ENCODE results near the gene PCLAF. TPM values are rescaled to one million over a fixed set of nuclear protein-coding genes. Genes with fewer than 3 reads are reported as not detected.
"Not testable (repeated sequence)": the region's sequence is repeated elsewhere in the genome, so short reads cannot be mapped to it uniquely, and the experiment has no call there.

Gene PCLAF
- total RNA-seq, 4 donors from 2014 or later: 1.0 to 1.7 TPM; not detected in 2

DNA sequence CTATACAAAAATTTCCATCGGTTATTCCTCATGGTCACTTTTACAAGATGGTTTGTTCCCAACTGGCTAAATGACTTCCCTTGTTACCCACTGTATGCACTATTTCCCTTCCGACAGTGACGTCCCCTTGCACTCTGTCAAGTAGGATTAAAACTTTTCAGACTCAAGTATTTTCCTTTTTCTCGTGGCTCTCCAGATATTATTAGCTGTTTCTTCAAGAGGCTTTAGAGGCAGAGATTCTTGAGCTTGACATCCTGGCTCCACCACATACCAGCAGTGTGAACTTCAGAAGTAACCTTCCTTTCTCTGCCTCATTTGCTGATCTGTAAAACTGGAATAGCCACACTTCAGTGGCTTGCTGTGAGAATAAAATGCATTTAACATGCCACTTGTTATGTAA, 39.3 kb downstream of the PCLAF start:
- TF ChIP-seq, protein P1, sequence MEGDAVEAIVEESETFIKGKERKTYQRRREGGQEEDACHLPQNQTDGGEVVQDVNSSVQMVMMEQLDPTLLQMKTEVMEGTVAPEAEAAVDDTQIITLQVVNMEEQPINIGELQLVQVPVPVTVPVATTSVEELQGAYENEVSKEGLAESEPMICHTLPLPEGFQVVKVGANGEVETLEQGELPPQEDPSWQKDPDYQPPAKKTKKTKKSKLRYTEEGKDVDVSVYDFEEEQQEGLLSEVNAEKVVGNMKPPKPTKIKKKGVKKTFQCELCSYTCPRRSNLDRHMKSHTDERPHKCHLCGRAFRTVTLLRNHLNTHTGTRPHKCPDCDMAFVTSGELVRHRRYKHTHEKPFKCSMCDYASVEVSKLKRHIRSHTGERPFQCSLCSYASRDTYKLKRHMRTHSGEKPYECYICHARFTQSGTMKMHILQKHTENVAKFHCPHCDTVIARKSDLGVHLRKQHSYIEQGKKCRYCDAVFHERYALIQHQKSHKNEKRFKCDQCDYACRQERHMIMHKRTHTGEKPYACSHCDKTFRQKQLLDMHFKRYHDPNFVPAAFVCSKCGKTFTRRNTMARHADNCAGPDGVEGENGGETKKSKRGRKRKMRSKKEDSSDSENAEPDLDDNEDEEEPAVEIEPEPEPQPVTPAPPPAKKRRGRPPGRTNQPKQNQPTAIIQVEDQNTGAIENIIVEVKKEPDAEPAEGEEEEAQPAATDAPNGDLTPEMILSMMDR (IDR thresholded peaks at IDR 0.05): no peak
- DNase-seq (ENCODE audit: low spot score) (no peak), ATAC-seq (ENCODE audit: low FRiP score) (no peak)

DNA sequence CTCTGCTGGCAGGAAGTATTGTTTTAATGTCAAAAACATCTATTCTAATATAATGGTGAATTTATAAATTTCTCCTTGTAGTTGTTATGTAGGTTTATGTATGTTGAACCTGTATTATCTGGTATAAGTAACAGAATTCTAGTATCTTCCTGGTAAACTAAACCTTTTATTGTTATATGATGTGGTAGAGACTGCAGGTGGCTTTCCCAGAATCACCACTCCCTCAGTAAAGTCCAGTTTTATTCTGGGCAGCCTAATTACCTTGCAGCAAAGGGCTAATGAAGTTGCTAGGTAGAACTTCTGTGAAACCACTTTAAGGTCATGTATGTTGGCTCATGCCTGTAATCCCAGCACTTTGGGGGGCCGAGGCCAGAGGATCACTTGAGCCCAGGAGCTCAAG, 40.9 kb downstream of the PCLAF start:
- ATAC-seq (ENCODE audit: low FRiP score) (no peak), DNase-seq (ENCODE audit: low spot score) (no peak)
- TF ChIP-seq, protein P1 (IDR thresholded peaks at IDR 0.05): no peak

DNA sequence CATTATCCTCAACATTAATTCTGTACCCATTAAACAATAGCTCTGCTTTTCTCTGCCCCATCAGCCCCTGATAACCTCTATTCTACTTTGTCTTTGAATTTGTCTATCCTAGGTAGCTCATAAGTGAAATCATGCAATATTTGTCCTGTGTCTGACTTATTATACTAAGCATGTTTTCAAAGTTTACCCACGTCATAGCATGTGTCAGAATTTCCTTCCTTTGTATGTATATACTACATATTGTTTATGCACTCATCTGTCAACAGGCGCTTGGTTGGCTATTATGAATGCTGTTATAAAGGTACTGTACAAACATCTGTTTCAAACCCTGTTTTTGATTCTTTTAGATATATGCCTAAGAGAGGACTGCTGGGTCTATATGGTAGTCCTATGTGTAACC, 43.5 kb downstream of the PCLAF start:
- no peak for DNase-seq (ENCODE audit: low spot score)
- TF ChIP-seq, protein P1 (IDR thresholded peaks at IDR 0.05): no peak
- ATAC-seq (ENCODE audit: low FRiP score): no peak

DNA sequence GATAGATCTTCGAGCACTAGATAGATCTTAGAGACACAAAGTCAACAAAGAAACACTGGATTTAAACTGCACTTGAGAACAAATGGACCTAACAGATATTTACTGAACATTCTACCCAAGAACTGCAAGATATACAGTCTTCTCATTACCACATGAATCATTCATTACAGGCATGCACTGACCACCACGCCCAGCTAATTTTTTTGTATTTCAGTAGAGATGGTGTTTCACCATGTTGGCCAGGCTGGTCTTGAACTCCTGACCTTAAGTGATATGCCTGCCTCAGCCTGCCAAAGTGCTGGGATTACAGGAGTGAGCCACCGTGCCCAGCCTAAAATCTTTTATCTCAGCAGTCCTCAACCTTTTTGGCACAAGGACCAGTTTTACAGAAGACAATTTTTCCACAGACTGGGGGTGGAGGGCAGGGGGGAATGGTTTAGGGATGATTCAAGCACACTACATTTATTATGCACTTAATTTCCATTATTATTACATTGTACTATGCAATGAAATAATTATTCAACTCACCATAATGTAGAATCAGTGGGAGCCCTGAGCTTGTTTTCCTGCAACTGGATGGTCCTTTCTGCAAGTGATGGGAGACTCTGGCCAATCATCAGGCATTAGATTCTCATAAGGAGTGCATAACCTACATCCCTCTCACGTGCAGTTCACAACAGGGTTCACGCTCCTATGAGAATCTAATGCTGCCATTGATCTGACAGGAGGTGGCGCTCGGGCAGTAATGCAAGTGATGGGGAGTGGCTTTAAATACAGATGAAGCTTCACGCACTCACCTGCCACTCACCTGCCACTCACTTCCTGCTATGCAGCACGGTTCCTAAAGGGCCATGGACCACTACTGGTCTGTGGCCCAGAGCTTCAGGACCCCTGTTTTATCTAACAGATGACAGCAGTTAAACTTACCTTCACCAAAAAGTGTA, 47.0 kb downstream of the PCLAF start:
- TF ChIP-seq, protein P1 (IDR thresholded peaks at IDR 0.05): no peak
- no peak for DNase-seq (ENCODE audit: low spot score)
- ATAC-seq (ENCODE audit: low FRiP score): no peak

DNA sequence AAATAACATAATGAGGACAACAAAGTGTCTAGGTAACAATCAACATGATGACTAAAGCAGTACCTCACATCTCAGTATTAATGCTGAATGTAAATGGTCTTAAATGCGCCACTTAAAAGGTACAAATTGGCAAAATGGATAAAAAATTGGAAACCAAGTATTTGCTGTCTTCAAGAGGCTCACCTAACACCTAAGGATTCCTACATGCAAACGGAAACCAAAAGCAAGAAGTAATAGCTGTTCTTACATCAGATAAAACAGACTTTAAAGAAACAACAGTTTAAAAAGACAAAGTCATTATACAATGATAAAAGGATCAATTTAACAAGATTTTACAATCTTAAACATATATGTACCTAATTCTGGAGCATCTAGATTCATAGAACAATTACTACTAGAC, 47.7 kb downstream of the PCLAF start:
- ATAC-seq (ENCODE audit: low FRiP score): no peak
- TF ChIP-seq, protein P1 (IDR thresholded peaks at IDR 0.05): no peak
- no peak for DNase-seq (ENCODE audit: low spot score)

DNA sequence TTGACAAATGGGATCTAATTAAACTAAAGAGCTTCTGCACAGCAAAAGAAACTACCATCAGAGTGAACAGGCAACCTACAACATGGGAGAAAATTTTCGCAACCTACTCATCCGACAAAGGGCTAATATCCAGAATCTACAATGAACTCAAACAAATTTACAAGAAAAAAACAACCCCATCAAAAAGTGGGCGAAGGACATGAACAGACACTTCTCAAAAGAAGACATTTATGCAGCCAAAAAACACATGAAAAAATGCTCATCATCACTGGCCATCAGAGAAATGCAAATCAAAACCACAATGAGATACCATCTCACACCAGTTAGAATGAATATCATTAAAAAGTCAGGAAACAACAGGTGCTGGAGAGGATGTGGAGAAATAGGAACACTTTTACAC, 49.6 kb downstream of the PCLAF start:
- not testable (repeated sequence) for DNase-seq (ENCODE audit: low spot score); ATAC-seq (ENCODE audit: low FRiP score)

DNA sequence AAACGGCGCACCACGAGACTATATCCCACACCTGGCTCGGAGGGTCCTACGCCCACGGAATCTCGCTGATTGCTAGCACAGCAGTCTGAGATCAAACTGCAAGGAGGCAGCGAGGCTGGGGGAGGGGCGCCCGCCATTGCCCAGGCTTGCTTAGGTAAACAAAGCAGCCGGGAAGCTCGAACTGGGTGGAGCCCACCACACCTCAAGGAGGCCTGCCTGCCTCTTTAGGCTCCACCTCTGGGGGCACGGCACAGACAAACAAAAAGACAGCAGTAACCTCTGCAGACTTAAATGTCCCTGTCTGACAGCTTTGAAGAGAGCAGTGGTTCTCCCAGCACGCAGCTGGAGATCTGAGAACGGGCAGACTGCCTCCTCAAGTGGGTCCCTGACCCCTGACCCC, 54.3 kb downstream of the PCLAF start:
- DNase-seq (ENCODE audit: low spot score): not testable (repeated sequence)

DNA sequence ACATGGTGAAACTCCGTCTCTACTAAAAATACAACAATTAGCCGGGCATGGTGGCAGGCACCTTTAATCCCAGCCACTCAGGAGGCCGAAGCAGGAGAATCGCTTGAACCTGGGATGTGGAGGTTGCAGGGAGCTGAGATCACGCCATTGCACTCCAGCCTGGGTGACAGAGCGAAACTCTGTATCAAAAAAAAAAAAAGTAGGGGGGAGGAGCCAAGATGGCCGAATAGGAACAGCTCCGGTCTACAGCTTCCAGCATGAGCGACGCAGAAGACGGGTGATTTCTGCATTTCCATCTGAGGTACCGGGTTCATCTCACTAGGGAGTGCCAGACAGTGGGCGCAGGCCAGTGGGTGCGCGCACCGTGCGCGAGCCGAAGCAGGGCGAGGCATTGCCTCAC, 54.8 kb downstream of the PCLAF start:
- DNase-seq (ENCODE audit: low spot score); ATAC-seq (ENCODE audit: low FRiP score): not testable (repeated sequence)

More for the DNA sequence above, 54.3 kb downstream of the PCLAF start:
- not testable (repeated sequence) for ATAC-seq (ENCODE audit: low FRiP score)

Measured in omental fat pad (tissue), 4 donors.